Measurements from ENCODE around the gene ZNF804A.

DNA sequence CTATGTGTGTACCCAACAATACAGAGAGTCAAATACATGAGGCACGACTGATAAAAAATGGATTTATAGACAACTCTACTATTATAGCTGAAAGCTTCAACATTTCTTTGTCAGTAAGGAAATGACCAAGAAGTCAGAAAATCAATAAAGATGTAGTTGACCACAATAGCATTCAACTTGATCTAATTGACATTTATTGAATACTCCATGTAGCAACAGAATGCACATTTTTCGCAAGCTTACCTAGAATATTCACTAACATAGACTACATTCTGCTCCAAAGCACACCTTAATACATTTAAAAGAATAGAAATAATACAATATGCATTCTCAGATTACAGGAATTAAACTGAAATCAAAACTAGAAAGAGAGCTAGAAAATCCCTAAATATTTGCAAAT, 49.2 kb upstream of the ZNF804A start:
- TF ChIP-seq ELF4 (IDR thresholded peaks at IDR 0.05), result no peak
- TF ChIP-seq ZNF384 (IDR thresholded peaks at IDR 0.05), result no peak
- TF ChIP-seq FOXK2 (IDR thresholded peaks at IDR 0.05), result no peak

Data from HEK293T (cell line).